Activated CD8-positive, alpha-beta memory T cell treated with anti-CD3 and anti-CD28 coated beads for 4 hours (primary cell): ENCODE data around the gene GLS.

Experiments used
- DNase-seq, 2 donors: peaks; one replicate each; pipeline ENCODE4 v3.0.0-alpha.2; 2020; ENCODE audit warnings: low read depth in 2 of 2

The GLS gene

GRCh38 chr2:191013932-191014652 is 133.5 kb downstream of the GLS start, which contains the start of gene STAT1:
Gene STAT1 (minus strand): TSS chr2:191014171. CDS start chr2:191010003, 4,168 bp downstream.
- peak; percentile 92 to 94 for DNase-seq

- DNase-seq: no peak
These were observed 134.0 kb downstream of the GLS start for GRCh38 chr2:191014653-191015020.
